Dendritic cell treated with granulocyte-macrophage colony-stimulating factor and Interleukin-4, amounts not matched to agents 40 ng/mL and 50 ng/mL, for 4 days (primary cell): ENCODE data around the gene RASSF4.

ENCODE experiments used
- H3K27ac Mint-ChIP-seq: one replicate; pipeline ENCODE4 v1.8.0; 2022; ENCODE audit warnings: mild to moderate bottlenecking, mixed read lengths
- H3K27me3 Mint-ChIP-seq: one replicate; pipeline ENCODE4 v1.8.0; 2022; ENCODE audit warnings: mild to moderate bottlenecking, mixed read lengths
- H3K36me3 Mint-ChIP-seq: one replicate; pipeline ENCODE4 v1.8.0; 2022; ENCODE audit warnings: low read depth, mixed read lengths
- H3K4me1 Mint-ChIP-seq: one replicate; pipeline ENCODE4 v1.8.0; 2022; ENCODE audit warnings: low read depth, mixed read lengths
- H3K4me3 Mint-ChIP-seq: one replicate; pipeline ENCODE4 v1.8.0; 2022; ENCODE audit warnings: mild to moderate bottlenecking, moderate library complexity, mixed read lengths
- H3K9me3 Mint-ChIP-seq: one replicate; pipeline ENCODE4 v1.8.0; 2022; ENCODE audit warnings: mixed read lengths
- intact Hi-C: fragments of 100-400 bp; cut with micrococcal nuclease; formaldehyde crosslinking; loops from one replicate; pipeline ENCODE4 v1.15.0; 2022

The RASSF4 gene

GRCh38 chr10:44982496-44982895 is 22.9 kb downstream of the RASSF4 start:
- Mint-ChIP-seq H3K9me3 (no peaks in the 10 kb centered on the region), H3K4me3 (no peak overlapping the region), H3K36me3 (peaks cover 100% of the 10 kb centered on the region), H3K27me3 (no peaks in the 10 kb centered on the region), H3K27ac (no peak overlapping the region), H3K4me1 (peaks cover 49% of the 10 kb centered on the region)
- intact Hi-C loops, result no loop called here

GRCh38 chr10:44983066-44983894 is 23.7 kb downstream of the RASSF4 start:
- H3K27me3 Mint-ChIP-seq, result no peaks in the 10 kb centered on the region
- peaks cover 42% of the 10 kb centered on the region for H3K4me1 Mint-ChIP-seq
- no peaks in the 10 kb centered on the region for H3K9me3 Mint-ChIP-seq
- intact Hi-C loops, result no loop called here
- peaks cover 100% of the 10 kb centered on the region for H3K36me3 Mint-ChIP-seq
- H3K4me3 Mint-ChIP-seq, result no peak overlapping the region
- H3K27ac Mint-ChIP-seq, result no peak overlapping the region

GRCh38 chr10:44983895-44984278 is 24.3 kb downstream of the RASSF4 start:
- intact Hi-C loops, result no loop called here
- H3K4me3 Mint-ChIP-seq, result no peak overlapping the region
- no peak overlapping the region for H3K27ac Mint-ChIP-seq
- H3K36me3 Mint-ChIP-seq, result peaks cover 100% of the 10 kb centered on the region
- no peaks in the 10 kb centered on the region for H3K9me3 Mint-ChIP-seq
- H3K4me1 Mint-ChIP-seq, result peaks cover 36% of the 10 kb centered on the region
- H3K27me3 Mint-ChIP-seq, result no peaks in the 10 kb centered on the region

- intact Hi-C loops, result no loop called here
- H3K4me1 Mint-ChIP-seq, result peaks cover 34% of the 10 kb centered on the region
- no peak overlapping the region for H3K4me3 Mint-ChIP-seq
- no peak overlapping the region for H3K27ac Mint-ChIP-seq
- peaks cover 100% of the 10 kb centered on the region for H3K36me3 Mint-ChIP-seq
- no peaks in the 10 kb centered on the region for H3K9me3 Mint-ChIP-seq
- H3K27me3 Mint-ChIP-seq, result no peaks in the 10 kb centered on the region
Measured at GRCh38 chr10:44984671-44985101, 25.1 kb downstream of the RASSF4 start.

- Mint-ChIP-seq H3K9me3 (no peaks in the 10 kb centered on the region), H3K4me1 (peaks cover 34% of the 10 kb centered on the region), H3K27ac (no peak overlapping the region), H3K27me3 (no peaks in the 10 kb centered on the region), H3K36me3 (peaks cover 100% of the 10 kb centered on the region), H3K4me3 (no peak overlapping the region)
- intact Hi-C loops, result no loop called here
Measured at GRCh38 chr10:44985175-44985681, 25.6 kb downstream of the RASSF4 start.

- Mint-ChIP-seq H3K27me3 (no peaks in the 10 kb centered on the region), H3K27ac (no peak overlapping the region), H3K4me1 (peaks cover 26% of the 10 kb centered on the region), H3K36me3 (peaks cover 100% of the 10 kb centered on the region), H3K9me3 (no peaks in the 10 kb centered on the region), H3K4me3 (no peak overlapping the region)
- intact Hi-C loops, result no loop called here
Measured at GRCh38 chr10:44986179-44986578, 26.6 kb downstream of the RASSF4 start.

- Mint-ChIP-seq H3K27ac (no peak overlapping the region), H3K27me3 (no peaks in the 10 kb centered on the region), H3K4me3 (no peak overlapping the region), H3K4me1 (peaks cover 21% of the 10 kb centered on the region), H3K36me3 (peaks cover 100% of the 10 kb centered on the region), H3K9me3 (no peaks in the 10 kb centered on the region)
- intact Hi-C loops, result no loop called here
Measured at GRCh38 chr10:44986670-44987069, 27.1 kb downstream of the RASSF4 start.

GRCh38 chr10:44988957-44989585 is 29.5 kb downstream of the RASSF4 start:
- H3K27me3 Mint-ChIP-seq, result no peaks in the 10 kb centered on the region
- H3K36me3 Mint-ChIP-seq, result peaks cover 100% of the 10 kb centered on the region
- intact Hi-C loops, result no loop called here
- peaks cover 18% of the 10 kb centered on the region for H3K4me1 Mint-ChIP-seq
- no peak overlapping the region for H3K27ac Mint-ChIP-seq
- H3K4me3 Mint-ChIP-seq, result no peak overlapping the region
- no peaks in the 10 kb centered on the region for H3K9me3 Mint-ChIP-seq

- no peaks in the 10 kb centered on the region for H3K9me3 Mint-ChIP-seq
- no peaks in the 10 kb centered on the region for H3K27me3 Mint-ChIP-seq
- peaks cover 13% of the 10 kb centered on the region for H3K4me1 Mint-ChIP-seq
- no peak overlapping the region for H3K4me3 Mint-ChIP-seq
- H3K27ac Mint-ChIP-seq, result no peak overlapping the region
- H3K36me3 Mint-ChIP-seq, result peaks cover 100% of the 10 kb centered on the region
- intact Hi-C loops, result no loop called here
Measured at GRCh38 chr10:44989597-44990301, 30.1 kb downstream of the RASSF4 start.

GRCh38 chr10:44990302-44990655 is 30.7 kb downstream of the RASSF4 start:
- Mint-ChIP-seq H3K4me3 (no peak overlapping the region), H3K27me3 (no peaks in the 10 kb centered on the region), H3K4me1 (peaks cover 12% of the 10 kb centered on the region), H3K36me3 (peaks cover 100% of the 10 kb centered on the region), H3K9me3 (no peaks in the 10 kb centered on the region), H3K27ac (no peak overlapping the region)
- intact Hi-C loops, result no loop called here

GRCh38 chr10:44990965-44991364 is 31.4 kb downstream of the RASSF4 start:
- no peak overlapping the region for H3K4me3 Mint-ChIP-seq
- H3K9me3 Mint-ChIP-seq, result no peaks in the 10 kb centered on the region
- H3K4me1 Mint-ChIP-seq, result peaks cover 12% of the 10 kb centered on the region
- no peaks in the 10 kb centered on the region for H3K27me3 Mint-ChIP-seq
- intact Hi-C loops, result no loop called here
- no peak overlapping the region for H3K27ac Mint-ChIP-seq
- peaks cover 94% of the 10 kb centered on the region for H3K36me3 Mint-ChIP-seq

GRCh38 chr10:44991571-44991970 is 32.0 kb downstream of the RASSF4 start:
- H3K27ac Mint-ChIP-seq, result no peak overlapping the region

GRCh38 chr10:44992070-44992731 is 32.6 kb downstream of the RASSF4 start:
- H3K36me3 Mint-ChIP-seq, result peaks cover 81% of the 10 kb centered on the region
- no peak overlapping the region for H3K4me3 Mint-ChIP-seq
- no peak overlapping the region for H3K27ac Mint-ChIP-seq
- intact Hi-C loops, result no loop called here
- peaks cover 12% of the 10 kb centered on the region for H3K4me1 Mint-ChIP-seq
- H3K9me3 Mint-ChIP-seq, result no peaks in the 10 kb centered on the region
- no peaks in the 10 kb centered on the region for H3K27me3 Mint-ChIP-seq

More at GRCh38 chr10:44991571-44991970, 32.0 kb downstream of the RASSF4 start:
- H3K36me3 Mint-ChIP-seq, result peaks cover 88% of the 10 kb centered on the region
- H3K4me1 Mint-ChIP-seq, result peaks cover 12% of the 10 kb centered on the region
- no peak overlapping the region for H3K4me3 Mint-ChIP-seq
- intact Hi-C loops, result no loop called here
- no peaks in the 10 kb centered on the region for H3K9me3 Mint-ChIP-seq
- H3K27me3 Mint-ChIP-seq, result no peaks in the 10 kb centered on the region
